ENCODE results near the gene SLC25A47. TPM values are rescaled to one million over a fixed set of nuclear protein-coding genes. Genes with fewer than 3 reads are reported as not detected.

SLC25A47 gene, protein sequence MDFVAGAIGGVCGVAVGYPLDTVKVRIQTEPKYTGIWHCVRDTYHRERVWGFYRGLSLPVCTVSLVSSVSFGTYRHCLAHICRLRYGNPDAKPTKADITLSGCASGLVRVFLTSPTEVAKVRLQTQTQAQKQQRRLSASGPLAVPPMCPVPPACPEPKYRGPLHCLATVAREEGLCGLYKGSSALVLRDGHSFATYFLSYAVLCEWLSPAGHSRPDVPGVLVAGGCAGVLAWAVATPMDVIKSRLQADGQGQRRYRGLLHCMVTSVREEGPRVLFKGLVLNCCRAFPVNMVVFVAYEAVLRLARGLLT
- not detected for total RNA-seq

DNA sequence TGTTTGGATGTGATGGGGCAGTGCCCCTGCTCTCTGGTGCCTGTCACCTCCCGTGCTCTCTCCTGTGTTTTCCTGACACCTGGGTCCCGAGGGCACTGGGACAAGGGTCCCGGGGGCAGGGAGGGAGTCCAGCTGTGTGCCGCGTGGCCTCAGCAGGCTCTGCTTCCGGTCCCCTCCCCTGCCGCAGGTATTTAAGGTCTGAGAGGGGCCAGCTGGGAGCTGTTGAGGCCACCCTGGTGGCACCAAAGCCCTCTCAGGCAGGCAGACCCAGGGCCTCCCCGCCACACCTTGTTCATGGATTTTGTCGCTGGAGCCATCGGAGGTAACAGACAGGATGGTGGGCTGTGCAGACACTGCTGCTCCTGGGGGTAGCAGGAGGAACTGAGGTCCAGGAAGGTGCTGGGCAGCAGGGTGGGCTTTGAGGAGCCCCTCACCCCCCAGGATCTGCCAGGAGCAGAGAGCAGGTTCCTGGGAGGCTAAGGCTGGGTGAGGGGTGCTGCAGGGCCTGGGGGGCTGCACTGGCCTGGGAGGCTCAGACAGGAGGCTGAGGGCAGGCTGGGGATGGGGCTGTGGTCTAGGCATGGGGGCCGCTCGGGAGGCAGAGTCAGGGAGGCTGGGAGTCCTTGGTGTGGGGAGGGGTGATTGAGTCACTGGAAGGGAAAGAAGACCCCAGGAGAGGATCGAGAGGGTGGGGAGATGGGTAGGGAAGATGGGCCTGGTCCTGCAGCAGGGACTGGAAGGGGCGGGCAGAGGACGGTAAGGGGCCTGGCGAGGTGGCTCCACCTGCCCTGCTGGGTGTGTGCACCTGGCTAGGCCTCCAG is at the start of gene SLC25A47:
SLC25A47 (plus strand) TSS at position 219 of the 821 bp plus-strand sequence; CDS start at position 295, 76 bp downstream.
- H3K27me3 ChIP-seq, result no peaks in the 10 kb centered on the region
- H3K4me3 ChIP-seq, result no peak within 1 kb of the TSS
- H3K27ac ChIP-seq, result no peak within 1 kb of the TSS
- TF ChIP-seq CTCF (IDR thresholded peaks at IDR 0.05), result no peak
- no peaks in the 10 kb centered on the region for H3K36me3 ChIP-seq
- H3K4me1 ChIP-seq, result peaks cover 0 to 3% of the 10 kb centered on the region in 2 donors
- no peak for DNase-seq (ENCODE audit: low spot score)
- H3K9me3 ChIP-seq, result no peaks in the 10 kb centered on the region

- no peak overlapping the region for H3K4me3 ChIP-seq
- TF ChIP-seq CTCF (IDR thresholded peaks at IDR 0.05), result no peak
- H3K36me3 ChIP-seq, result peaks cover 2% of the 10 kb centered on the region
- H3K27me3 ChIP-seq, result no peaks in the 10 kb centered on the region
- H3K9me3 ChIP-seq, result no peaks in the 10 kb centered on the region
- H3K4me1 ChIP-seq, result peaks cover 0 to 11% of the 10 kb centered on the region in 2 donors
- H3K27ac ChIP-seq, result no peak overlapping the region
- no peak for DNase-seq (ENCODE audit: low spot score)
These were observed 48.9 kb upstream of the SLC25A47 start for GRCh38 chr14:100274250-100274649.

DNA sequence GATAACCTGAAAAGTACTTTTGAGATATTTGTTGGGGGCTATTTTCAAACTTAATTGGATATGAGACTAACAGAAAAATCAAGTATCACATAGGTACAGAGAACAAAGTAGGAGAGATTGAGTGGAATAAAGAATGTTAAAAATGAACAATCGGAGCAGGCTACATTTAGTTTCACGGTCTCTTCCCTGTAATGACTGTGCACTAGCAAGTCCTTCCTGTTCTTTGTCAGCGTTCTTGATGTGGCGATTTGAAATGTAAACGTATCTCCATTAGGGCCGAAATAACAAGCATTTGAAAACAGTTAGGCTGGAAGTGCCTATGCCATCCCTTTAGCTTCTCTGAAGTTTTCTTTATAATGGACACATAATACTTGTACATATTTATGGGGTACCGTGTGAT is 47.9 kb upstream of the SLC25A47 start:
- DNase-seq (ENCODE audit: low spot score), result no peak
- Histone ChIP-seq H3K4me1 (peaks cover 0 to 15% of the 10 kb centered on the region in 2 donors), H3K27me3 (no peaks in the 10 kb centered on the region), H3K9me3 (no peaks in the 10 kb centered on the region), H3K4me3 (no peak overlapping the region), H3K27ac (no peak overlapping the region), H3K36me3 (peaks cover 5% of the 10 kb centered on the region)
- no peak for TF ChIP-seq CTCF (IDR thresholded peaks at IDR 0.05)

- Histone ChIP-seq H3K4me3 (no peak overlapping the region), H3K27ac (no peak overlapping the region), H3K9me3 (no peaks in the 10 kb centered on the region), H3K4me1 (peaks cover 0 to 34% of the 10 kb centered on the region in 2 donors), H3K36me3 (peaks cover 5% of the 10 kb centered on the region), H3K27me3 (no peaks in the 10 kb centered on the region)
- no peak for DNase-seq (ENCODE audit: low spot score)
- no peak for TF ChIP-seq CTCF (IDR thresholded peaks at IDR 0.05)
These were observed 44.4 kb upstream of the SLC25A47 start for GRCh38 chr14:100278702-100279101.

DNA sequence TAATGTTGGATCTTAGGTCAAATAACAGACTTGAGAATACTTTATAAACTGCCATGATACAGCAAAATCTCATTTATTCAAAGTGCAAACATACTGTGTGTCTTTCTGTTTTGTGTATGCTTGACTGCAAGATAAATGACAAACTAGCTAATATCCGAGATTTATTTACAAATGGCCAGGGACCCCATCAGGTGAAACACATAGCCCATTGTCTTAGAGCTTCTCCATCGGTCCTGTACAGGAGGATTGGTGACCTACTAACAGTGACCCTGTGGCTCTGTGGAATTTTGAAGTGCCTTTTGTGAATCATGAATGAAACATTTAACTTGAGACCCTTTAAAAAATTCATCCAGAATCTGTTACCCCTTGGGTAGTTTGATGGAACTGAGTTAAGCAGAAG is 44.0 kb upstream of the SLC25A47 start:
- no peak for DNase-seq (ENCODE audit: low spot score)
- no peaks in the 10 kb centered on the region for H3K27me3 ChIP-seq
- no peak for TF ChIP-seq CTCF (IDR thresholded peaks at IDR 0.05)
- peaks cover 0 to 34% of the 10 kb centered on the region in 2 donors for H3K4me1 ChIP-seq
- H3K4me3 ChIP-seq, result no peak overlapping the region
- H3K27ac ChIP-seq, result no peak overlapping the region
- H3K36me3 ChIP-seq, result peaks cover 5% of the 10 kb centered on the region
- H3K9me3 ChIP-seq, result no peaks in the 10 kb centered on the region

Measured in right atrium auricular region (tissue), 2 donors.